AG09319 (cell line): Measurements from ENCODE around the gene WDFY1.

Source experiments
- DNase-seq: peaks from one replicate; pipeline ENCODE4 v3.0.0-alpha.2; 2010; ENCODE audit warnings: low read depth; ENCODE audit errors: extremely low read depth
- CTCF ChIP-seq: IDR thresholded peaks from 2 replicates; pipeline ENCODE4 v1.5.1; 2011; ENCODE audit warnings: low read depth, mild to moderate bottlenecking, inconsistent platforms, low read length, moderate library complexity

Gene WDFY1

DNA sequence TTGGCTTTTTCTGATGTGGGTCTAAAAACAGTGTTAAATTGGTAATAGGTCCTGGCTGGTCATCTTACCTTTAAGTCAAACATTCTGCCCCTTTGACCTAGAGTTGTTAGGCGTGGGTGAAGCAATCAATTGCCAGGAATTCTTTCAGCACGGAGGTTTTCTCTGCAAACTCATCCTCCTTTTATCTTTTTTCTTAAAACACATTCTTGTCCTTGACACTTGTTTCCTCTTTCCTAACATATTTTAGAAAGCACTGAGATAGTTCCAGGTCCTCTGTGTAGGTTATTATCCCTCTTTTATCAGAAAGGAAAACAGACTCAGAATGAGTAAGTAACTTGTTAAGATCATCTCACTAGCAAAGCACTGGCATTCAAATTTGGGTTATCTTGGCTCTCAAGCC is 89.1 kb downstream of the WDFY1 start:
- no peak for TF ChIP-seq CTCF
- DNase-seq = no peak

- TF ChIP-seq CTCF = no peak
These were observed 89.7 kb downstream of the WDFY1 start for GRCh38 chr2:223855426-223855825.

DNA sequence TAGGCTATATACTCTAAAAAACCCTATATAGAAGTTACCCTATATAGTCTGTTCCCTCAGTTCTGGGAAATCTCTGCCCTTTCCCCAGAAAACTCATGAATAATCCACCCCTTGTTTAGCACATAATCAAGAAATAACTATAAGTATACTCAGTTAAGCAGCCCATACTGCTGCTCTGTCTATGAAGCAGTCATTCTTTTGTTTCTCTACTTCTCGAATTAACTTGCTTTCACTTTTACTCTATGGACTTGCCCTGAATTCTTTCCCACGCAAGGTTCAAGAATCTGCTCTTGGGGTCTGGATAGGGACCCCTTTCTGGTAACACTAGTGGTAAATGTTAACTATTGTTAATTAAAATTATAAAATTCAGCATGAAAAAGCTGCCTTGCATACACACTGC is 90.4 kb downstream of the WDFY1 start:
- TF ChIP-seq CTCF = no peak
- no peak for DNase-seq

More at GRCh38 chr2:223855426-223855825, 89.7 kb downstream of the WDFY1 start:
- DNase-seq = no peak

DNA sequence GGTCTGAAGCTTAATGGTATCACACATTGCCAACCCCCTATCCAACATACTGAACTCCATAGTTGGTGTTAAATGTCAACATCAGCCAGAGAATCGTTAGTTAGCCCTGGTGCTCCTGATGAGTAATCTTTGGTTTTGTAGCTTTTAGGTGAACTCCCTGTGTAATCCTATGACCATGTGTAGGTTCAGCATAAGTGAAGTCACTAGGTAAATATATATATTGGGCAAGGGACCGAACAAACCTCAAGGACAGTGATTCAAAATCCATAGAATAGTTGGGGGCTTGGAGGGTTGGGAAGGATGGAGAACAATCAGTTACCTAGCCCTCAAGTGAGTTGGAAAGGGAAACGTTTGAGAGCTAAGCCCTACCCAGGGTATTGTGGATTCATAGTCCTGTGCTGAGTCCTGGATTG is 91.7 kb downstream of the WDFY1 start:
- no peak for TF ChIP-seq CTCF
- no peak for DNase-seq

GRCh38 chr2:223852281-223852795 is 92.8 kb downstream of the WDFY1 start:
- TF ChIP-seq CTCF = no peak
- no peak for DNase-seq

DNA sequence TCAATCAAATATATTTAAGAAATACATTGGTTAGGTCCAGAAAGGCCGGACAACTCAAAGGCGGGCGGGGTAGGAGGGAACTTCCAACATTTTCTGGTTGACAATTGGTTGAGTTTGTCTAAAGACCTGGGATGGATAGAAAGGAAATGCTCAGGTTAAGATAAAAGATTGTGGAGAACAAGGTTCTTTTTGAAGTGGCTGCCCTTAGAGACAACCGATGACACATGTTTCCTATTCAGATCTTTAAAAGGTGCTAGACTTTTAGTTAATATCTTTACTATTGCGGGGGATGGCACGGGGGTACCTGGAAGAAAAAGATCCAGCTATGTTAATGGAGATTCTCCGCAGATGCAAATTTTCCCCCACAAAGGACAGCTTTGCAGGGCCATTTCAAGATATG is 97.7 kb downstream of the WDFY1 start:
- no peak for TF ChIP-seq CTCF
- no peak for DNase-seq

DNA sequence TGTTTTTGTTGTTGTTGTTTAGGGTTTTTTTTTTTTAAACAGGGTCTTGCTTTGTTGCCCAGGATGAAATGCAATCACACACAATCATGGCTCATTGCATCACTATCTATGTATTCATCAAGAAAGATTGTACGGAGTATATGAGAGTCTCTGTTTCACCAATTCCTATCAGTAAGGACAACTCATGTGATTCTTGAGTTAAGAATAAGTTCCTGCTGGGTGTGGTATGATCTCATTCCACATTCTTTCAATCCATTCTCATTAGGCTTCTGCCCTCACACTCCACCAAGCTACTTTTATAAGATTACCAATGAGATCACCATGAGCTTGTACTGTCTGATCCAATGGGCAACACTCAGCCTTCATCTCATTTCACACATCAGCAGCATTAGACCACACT is 98.6 kb downstream of the WDFY1 start:
- no peak for DNase-seq
- no peak for TF ChIP-seq CTCF
